ENCODE data around the gene RAD51B.

Gene RAD51B

DNA sequence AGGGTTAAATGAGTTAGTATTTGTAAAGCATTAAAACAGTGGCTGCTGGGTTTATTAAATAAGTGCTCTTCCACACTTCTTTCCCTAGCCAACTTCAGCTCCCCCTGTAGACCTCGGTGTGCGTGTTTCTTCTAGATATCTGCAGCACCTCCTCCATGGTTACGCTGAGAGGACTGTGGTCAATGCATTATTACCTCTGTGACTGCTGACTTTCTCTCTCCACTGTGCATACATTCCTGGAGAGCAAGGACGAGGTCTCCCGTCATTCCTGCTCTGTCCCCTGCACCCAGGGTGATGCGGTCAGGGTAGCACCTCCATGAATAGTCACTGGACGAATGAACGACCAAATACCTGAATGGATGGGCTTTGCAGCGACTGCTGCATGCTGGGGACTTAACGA lies 928.7 kb downstream of the RAD51B start:
- Histone ChIP-seq H3K27ac (ENCODE audit: poor library complexity, severe bottlenecking) (no peak overlapping the region), H3K4me1 (ENCODE audit: insufficient read depth, poor library complexity, severe bottlenecking) (no peaks in the 10 kb centered on the region), H3K4me3 (ENCODE audit: severe bottlenecking) (no peak overlapping the region), H3K9me3 (ENCODE audit: severe bottlenecking) (no peaks in the 10 kb centered on the region), H3K27me3 (ENCODE audit: insufficient read depth, poor library complexity, severe bottlenecking) (no peaks in the 10 kb centered on the region), H3K36me3 (ENCODE audit: low read depth) (no peaks in the 10 kb centered on the region)
- ATAC-seq (ENCODE audit: low read depth) (no peak), DNase-seq (ENCODE audit: low spot score) (no peak)
- TF ChIP-seq, protein P1, sequence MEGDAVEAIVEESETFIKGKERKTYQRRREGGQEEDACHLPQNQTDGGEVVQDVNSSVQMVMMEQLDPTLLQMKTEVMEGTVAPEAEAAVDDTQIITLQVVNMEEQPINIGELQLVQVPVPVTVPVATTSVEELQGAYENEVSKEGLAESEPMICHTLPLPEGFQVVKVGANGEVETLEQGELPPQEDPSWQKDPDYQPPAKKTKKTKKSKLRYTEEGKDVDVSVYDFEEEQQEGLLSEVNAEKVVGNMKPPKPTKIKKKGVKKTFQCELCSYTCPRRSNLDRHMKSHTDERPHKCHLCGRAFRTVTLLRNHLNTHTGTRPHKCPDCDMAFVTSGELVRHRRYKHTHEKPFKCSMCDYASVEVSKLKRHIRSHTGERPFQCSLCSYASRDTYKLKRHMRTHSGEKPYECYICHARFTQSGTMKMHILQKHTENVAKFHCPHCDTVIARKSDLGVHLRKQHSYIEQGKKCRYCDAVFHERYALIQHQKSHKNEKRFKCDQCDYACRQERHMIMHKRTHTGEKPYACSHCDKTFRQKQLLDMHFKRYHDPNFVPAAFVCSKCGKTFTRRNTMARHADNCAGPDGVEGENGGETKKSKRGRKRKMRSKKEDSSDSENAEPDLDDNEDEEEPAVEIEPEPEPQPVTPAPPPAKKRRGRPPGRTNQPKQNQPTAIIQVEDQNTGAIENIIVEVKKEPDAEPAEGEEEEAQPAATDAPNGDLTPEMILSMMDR (IDR thresholded peaks at IDR 0.05; ENCODE audit: poor library complexity, severe bottlenecking), result no peak

DNA sequence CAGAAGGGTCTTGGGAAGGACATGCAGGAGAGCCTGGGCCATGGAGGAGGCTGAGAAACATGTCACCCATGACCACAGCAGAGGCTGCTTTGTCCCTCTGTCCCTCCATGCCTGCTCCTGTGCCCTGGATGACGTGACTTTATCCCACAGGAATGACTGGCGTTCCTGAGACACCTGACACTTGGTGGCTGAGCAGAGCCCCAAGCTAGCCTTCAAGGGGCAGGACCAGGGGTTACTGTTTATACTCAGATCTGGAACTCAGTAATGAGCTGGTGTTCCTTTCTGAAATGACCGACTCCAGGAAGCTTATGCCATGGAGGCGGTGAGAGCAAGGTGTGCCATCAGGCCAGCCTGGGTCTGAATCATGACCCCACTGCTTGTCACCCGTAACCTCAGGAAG lies 929.1 kb downstream of the RAD51B start:
- DNase-seq (ENCODE audit: low spot score) (no peak), ATAC-seq (ENCODE audit: low read depth) (no peak)
- no peaks in the 10 kb centered on the region for H3K9me3 ChIP-seq (ENCODE audit: severe bottlenecking)
- TF ChIP-seq, protein P1 (IDR thresholded peaks at IDR 0.05; ENCODE audit: poor library complexity, severe bottlenecking), result no peak
- H3K27me3 ChIP-seq (ENCODE audit: insufficient read depth, poor library complexity, severe bottlenecking), result no peaks in the 10 kb centered on the region
- H3K4me1 ChIP-seq (ENCODE audit: insufficient read depth, poor library complexity, severe bottlenecking), result no peaks in the 10 kb centered on the region
- no peak overlapping the region for H3K4me3 ChIP-seq (ENCODE audit: severe bottlenecking)
- H3K27ac ChIP-seq (ENCODE audit: poor library complexity, severe bottlenecking), result no peak overlapping the region
- no peaks in the 10 kb centered on the region for H3K36me3 ChIP-seq (ENCODE audit: low read depth)

DNA sequence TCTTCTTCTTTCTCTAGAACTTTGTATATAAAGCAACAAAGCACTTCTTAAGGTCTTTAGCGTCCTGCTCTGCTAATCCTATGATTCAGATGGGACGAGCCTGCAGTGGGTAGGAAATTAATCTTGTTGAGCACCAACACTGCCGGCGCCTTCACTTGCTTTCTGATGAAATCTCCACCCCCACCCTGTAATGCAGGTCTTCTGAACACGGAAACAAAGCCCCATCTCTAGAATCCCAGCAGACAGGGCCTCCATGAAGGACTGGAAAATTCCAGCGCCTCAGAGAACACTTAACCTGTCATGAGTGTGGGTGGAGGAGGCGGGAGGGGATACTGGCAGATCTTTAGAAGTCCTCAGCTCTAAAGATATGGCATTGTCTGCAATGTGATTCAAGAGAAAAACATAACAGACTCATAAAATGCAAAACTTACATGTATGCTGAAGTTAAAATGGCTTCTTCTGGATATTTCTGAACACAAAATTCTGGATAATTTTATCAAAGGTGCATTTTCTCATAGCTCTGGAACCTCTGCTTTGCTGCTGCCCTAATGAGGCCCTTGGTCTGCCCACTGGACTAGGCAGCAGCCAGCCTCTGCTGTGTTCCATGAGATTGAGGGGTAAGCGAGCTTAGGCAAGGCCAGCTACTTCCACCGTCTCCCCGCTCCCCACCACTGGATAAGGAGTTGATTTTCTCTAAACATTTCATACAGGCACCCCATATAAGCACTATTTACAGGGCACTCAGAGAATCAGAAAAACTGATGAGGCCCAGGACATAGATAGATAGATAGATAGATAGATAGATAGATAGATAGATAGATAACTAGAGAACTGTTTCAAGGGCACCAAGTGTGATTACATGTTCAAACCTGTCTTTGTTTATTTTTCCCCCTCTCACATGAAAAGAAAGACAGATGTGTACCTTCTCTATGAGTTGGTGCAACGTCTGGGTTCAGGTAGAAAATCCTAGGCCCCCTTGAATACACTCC lies 930.2 kb downstream of the RAD51B start:
- Histone ChIP-seq H3K27ac (ENCODE audit: poor library complexity, severe bottlenecking) (no peak overlapping the region), H3K36me3 (ENCODE audit: low read depth) (no peaks in the 10 kb centered on the region), H3K27me3 (ENCODE audit: insufficient read depth, poor library complexity, severe bottlenecking) (no peaks in the 10 kb centered on the region), H3K9me3 (ENCODE audit: severe bottlenecking) (no peaks in the 10 kb centered on the region), H3K4me3 (ENCODE audit: severe bottlenecking) (no peak overlapping the region), H3K4me1 (ENCODE audit: insufficient read depth, poor library complexity, severe bottlenecking) (no peaks in the 10 kb centered on the region)
- TF ChIP-seq, protein P1 (IDR thresholded peaks at IDR 0.05; ENCODE audit: poor library complexity, severe bottlenecking), result no peak
- ATAC-seq (ENCODE audit: low read depth) (no peak), DNase-seq (ENCODE audit: low spot score) (no peak)

DNA sequence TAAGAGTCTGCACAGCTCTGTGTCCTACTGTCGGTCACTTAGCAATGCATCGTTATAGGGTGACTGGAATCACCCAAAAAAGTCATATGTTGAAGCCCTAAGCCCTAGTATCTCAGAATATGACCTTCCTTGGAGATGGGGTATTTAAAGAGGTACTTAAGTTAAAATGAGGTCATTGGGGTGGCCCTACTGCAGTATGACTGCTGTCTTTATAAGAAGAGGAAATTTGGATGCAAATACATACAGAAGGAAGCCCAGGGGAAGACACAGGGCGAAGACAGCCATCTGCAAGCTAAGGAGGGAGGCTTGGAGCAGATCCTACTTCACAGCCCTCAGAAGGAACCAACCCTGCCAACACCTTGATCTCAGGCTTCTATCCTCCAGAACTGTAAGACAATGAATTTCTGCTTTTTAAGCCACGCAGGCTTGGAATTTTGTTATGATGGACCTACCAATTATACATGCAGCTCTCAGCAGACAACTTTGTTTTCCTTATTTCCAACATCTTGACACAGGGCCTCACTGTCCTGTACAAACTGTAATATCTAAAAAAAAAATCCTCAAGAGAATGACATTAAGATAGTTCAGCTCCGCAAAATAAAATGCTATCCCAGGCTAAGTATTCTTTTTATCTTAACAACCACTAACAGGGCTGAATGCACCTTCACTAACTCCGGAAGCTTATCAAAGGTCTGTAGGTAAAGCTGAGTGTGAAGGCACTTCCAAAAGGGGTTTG lies 932.9 kb downstream of the RAD51B start:
- H3K27me3 ChIP-seq (ENCODE audit: insufficient read depth, poor library complexity, severe bottlenecking), result no peaks in the 10 kb centered on the region
- no peaks in the 10 kb centered on the region for H3K4me1 ChIP-seq (ENCODE audit: insufficient read depth, poor library complexity, severe bottlenecking)
- no peaks in the 10 kb centered on the region for H3K36me3 ChIP-seq (ENCODE audit: low read depth)
- ATAC-seq (ENCODE audit: low read depth) (no peak), DNase-seq (ENCODE audit: low spot score) (no peak)
- no peak overlapping the region for H3K4me3 ChIP-seq (ENCODE audit: severe bottlenecking)
- no peaks in the 10 kb centered on the region for H3K9me3 ChIP-seq (ENCODE audit: severe bottlenecking)
- no peak overlapping the region for H3K27ac ChIP-seq (ENCODE audit: poor library complexity, severe bottlenecking)
- TF ChIP-seq, protein P1 (IDR thresholded peaks at IDR 0.05; ENCODE audit: poor library complexity, severe bottlenecking), result no peak

Measured in RWPE2 (cell line).